ENCODE results near the gene UIMC1. TPM values are rescaled to one million over a fixed set of nuclear protein-coding genes. Genes with fewer than 3 reads are reported as not detected.

Gene UIMC1
- total RNA-seq, 1 experiment from 2014 or later, result 53.0 TPM

DNA sequence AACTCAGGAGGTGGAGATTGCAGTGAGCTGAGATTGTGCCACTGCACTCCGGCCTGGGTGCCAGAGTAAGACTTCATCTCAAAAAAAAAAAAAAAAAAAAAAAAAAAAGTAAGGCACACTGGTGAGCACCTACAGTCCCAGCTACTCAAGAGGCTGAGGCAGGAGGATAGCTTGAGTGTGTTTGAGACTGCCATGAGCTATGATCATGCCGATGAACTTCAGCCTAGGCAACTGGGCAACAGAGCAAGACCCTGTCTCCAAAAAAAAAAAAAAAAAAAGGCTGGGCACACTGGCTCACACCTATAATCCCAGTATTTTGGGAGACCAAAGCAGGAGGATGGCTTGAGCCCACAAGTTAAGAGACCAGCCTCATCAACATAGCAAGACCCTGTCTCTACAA is 20.3 kb downstream of the UIMC1 start:
- Histone ChIP-seq H3K23ac (ENCODE audit: insufficient read length, low read depth, low read length) (no peak overlapping the region), H3K79me2 (ENCODE audit: insufficient read depth, low read length) (peaks cover 16% of the 10 kb centered on the region; the same call in 1 of the 2 replicates), H4K20me1 (ENCODE audit: control insufficient read depth, insufficient read depth, insufficient read length) (no peaks in the 10 kb centered on the region), H2BK5ac (ENCODE audit: insufficient read length, low read length) (no peak overlapping the region), H2BK120ac (ENCODE audit: low read depth, low read length, poor library complexity, severe bottlenecking) (no peak overlapping the region), H2BK15ac (ENCODE audit: low read depth, low read length) (no peak overlapping the region), H3K27ac (ENCODE audit: insufficient read length, low read depth, low read length) (no peak overlapping the region), H3K79me1 (ENCODE audit: insufficient read depth, low read depth, low read length, poor library complexity, severe bottlenecking) (peaks cover 6% of the 10 kb centered on the region), H3K18ac (ENCODE audit: insufficient read length, low read depth, low read length) (no peak overlapping the region), H4K91ac (ENCODE audit: insufficient read length, low read depth, low read length) (no peak overlapping the region), H2AFZ (ENCODE audit: low read length) (no peak overlapping the region), H4K5ac (ENCODE audit: insufficient read length, low read depth, low read length) (no peak overlapping the region), H3K4me1 (ENCODE audit: insufficient read depth, low read length) (no peaks in the 10 kb centered on the region), H3K9me3 (ENCODE audit: control insufficient read depth, low read depth, low read length) (peaks cover 5% of the 10 kb centered on the region), H3K23me2 (ENCODE audit: insufficient read length, low read depth, low read length, poor library complexity, severe bottlenecking) (no peaks in the 10 kb centered on the region), H3K4ac (ENCODE audit: low read depth, low read length) (no peak overlapping the region), H3K27me3 (ENCODE audit: insufficient read depth, low read length) (no peaks in the 10 kb centered on the region), H3K4me2 (ENCODE audit: insufficient read depth, insufficient read length, low read length) (no peak overlapping the region), H2BK12ac (ENCODE audit: insufficient read length, low read depth, low read length) (no peak overlapping the region), H3T11ph (ENCODE audit: low read length) (no peak overlapping the region), H2BK20ac (ENCODE audit: low read depth, low read length, poor library complexity, severe bottlenecking) (no peak overlapping the region), H4K8ac (replicated peaks; ENCODE audit: insufficient read length, low read depth, low read length) (no peak overlapping the region), H3K14ac (ENCODE audit: insufficient read depth, low read length) (no peak overlapping the region), H2AK5ac (ENCODE audit: insufficient read length, low read length) (no peak overlapping the region), H3K56ac (ENCODE audit: insufficient read length, low read depth, low read length) (no peak overlapping the region), H3K9ac (ENCODE audit: extremely low read depth, insufficient read length, low read length) (no peak overlapping the region)
- Mint-ChIP-seq H3K27ac (no peak overlapping the region), H3K36me3 (ENCODE audit: insufficient read depth in 1 of 3, low read depth in 3 of 3) (peaks cover 33 to 61% (median 54%) of the 10 kb centered on the region in 3 experiments), H3K4me1 (no peaks in the 10 kb centered on the region), H3K27me3 (ENCODE audit: low read depth) (no peaks in the 10 kb centered on the region), H3K4me3 (no peak overlapping the region), H3K9me3 (peaks cover 31 to 32% of the 10 kb centered on the region in 2 experiments)
- no peak for DNase-seq
- TF ChIP-seq, protein P1, sequence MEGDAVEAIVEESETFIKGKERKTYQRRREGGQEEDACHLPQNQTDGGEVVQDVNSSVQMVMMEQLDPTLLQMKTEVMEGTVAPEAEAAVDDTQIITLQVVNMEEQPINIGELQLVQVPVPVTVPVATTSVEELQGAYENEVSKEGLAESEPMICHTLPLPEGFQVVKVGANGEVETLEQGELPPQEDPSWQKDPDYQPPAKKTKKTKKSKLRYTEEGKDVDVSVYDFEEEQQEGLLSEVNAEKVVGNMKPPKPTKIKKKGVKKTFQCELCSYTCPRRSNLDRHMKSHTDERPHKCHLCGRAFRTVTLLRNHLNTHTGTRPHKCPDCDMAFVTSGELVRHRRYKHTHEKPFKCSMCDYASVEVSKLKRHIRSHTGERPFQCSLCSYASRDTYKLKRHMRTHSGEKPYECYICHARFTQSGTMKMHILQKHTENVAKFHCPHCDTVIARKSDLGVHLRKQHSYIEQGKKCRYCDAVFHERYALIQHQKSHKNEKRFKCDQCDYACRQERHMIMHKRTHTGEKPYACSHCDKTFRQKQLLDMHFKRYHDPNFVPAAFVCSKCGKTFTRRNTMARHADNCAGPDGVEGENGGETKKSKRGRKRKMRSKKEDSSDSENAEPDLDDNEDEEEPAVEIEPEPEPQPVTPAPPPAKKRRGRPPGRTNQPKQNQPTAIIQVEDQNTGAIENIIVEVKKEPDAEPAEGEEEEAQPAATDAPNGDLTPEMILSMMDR (conservative IDR thresholded peaks at IDR 0.05), result no peak
- WGBS (ENCODE audit: extremely low coverage, insufficient read length, low lambda C conversion rate), result no CpG with 5 or more reads among the region's 2 CpGs

All from H9 (cell line).